Stimulated activated CD4-positive, alpha-beta T cell treated with anti-CD3 and anti-CD28 coated beads, Interleukin-2, amount 100 ng/mL, for 24 hours (primary cell): ENCODE data around the gene PHACTR3.

Experiments
- DNase-seq, 2 donors: peaks; one replicate each; pipeline ENCODE4 v3.0.0-alpha.2; 2020

PHACTR3 gene

GRCh38 chr20:59676126-59676850 is 71.9 kb downstream of the PHACTR3 start:
- DNase-seq: no peak

GRCh38 chr20:59676851-59677182 is 72.5 kb downstream of the PHACTR3 start:
- DNase-seq: no peak

- no peak for DNase-seq
Observed at GRCh38 chr20:59677586-59677985, 73.2 kb downstream of the PHACTR3 start.

GRCh38 chr20:59678288-59678687 is 73.9 kb downstream of the PHACTR3 start:
- no peak for DNase-seq

- DNase-seq: no peak
Observed at GRCh38 chr20:59678951-59679350, 74.6 kb downstream of the PHACTR3 start.

- DNase-seq: no peak
Observed at GRCh38 chr20:59680148-59680650, 75.9 kb downstream of the PHACTR3 start.

GRCh38 chr20:59680852-59681251 is 76.5 kb downstream of the PHACTR3 start:
- DNase-seq: no peak

- DNase-seq: no peak
Observed at GRCh38 chr20:59682603-59683002, 78.3 kb downstream of the PHACTR3 start.

- DNase-seq: no peak
Observed at GRCh38 chr20:59683181-59683580, 78.8 kb downstream of the PHACTR3 start.

GRCh38 chr20:59684685-59685242 is 80.4 kb downstream of the PHACTR3 start:
- no peak for DNase-seq

GRCh38 chr20:59686404-59687346 is 82.3 kb downstream of the PHACTR3 start:
- no peak for DNase-seq

- DNase-seq: no peak
Observed at GRCh38 chr20:59688356-59688755, 84.0 kb downstream of the PHACTR3 start.

- no peak for DNase-seq
Observed at GRCh38 chr20:59688999-59689398, 84.7 kb downstream of the PHACTR3 start.

GRCh38 chr20:59690101-59690500 is 85.8 kb downstream of the PHACTR3 start:
- DNase-seq: no peak

GRCh38 chr20:59690976-59691375 is 86.6 kb downstream of the PHACTR3 start:
- no peak for DNase-seq

- DNase-seq: no peak
Observed at GRCh38 chr20:59692139-59692538, 87.8 kb downstream of the PHACTR3 start.

GRCh38 chr20:59693587-59693986 is 89.2 kb downstream of the PHACTR3 start:
- DNase-seq: no peak

- DNase-seq: no peak
Observed at GRCh38 chr20:59696476-59696875, 92.1 kb downstream of the PHACTR3 start.

GRCh38 chr20:59697068-59697467 is 92.7 kb downstream of the PHACTR3 start:
- DNase-seq: no peak

- DNase-seq: no peak
Observed at GRCh38 chr20:59698598-59698997, 94.3 kb downstream of the PHACTR3 start.

GRCh38 chr20:59701236-59701635 is 96.9 kb downstream of the PHACTR3 start:
- DNase-seq: no peak

- DNase-seq: no peak
Observed at GRCh38 chr20:59703046-59703445, 98.7 kb downstream of the PHACTR3 start.

GRCh38 chr20:59705651-59706399 is 101.5 kb downstream of the PHACTR3 start:
- no peak for DNase-seq
